ENCODE data around the gene IGHMBP2.

IGHMBP2 gene

GRCh38 chr11:68935516-68936357 is 32.0 kb downstream of the IGHMBP2 start:
- peaks cover 77% of the 10 kb centered on the region for H3K36me3 ChIP-seq (ENCODE audit: insufficient read depth, low read length)
- ATAC-seq (ENCODE audit: insufficient read depth, low read depth) = no peak

GRCh38 chr11:68936358-68936636 is 32.6 kb downstream of the IGHMBP2 start:
- Histone ChIP-seq H3K9me3 (ENCODE audit: insufficient read depth, low read length, severe bottlenecking) (no peaks in the 10 kb centered on the region), H3K27ac (ENCODE audit: low read length) (no peak overlapping the region), H4K20me1 (ENCODE audit: insufficient read depth, low read length) (peaks cover 16% of the 10 kb centered on the region; the same call in 1 of the 2 replicates), H3K4me3 (ENCODE audit: low read depth in 1 of 2, low read length in 2 of 2) (no peak overlapping the region), H2AFZ (ENCODE audit: low read depth, low read length) (no peak overlapping the region), H3K79me2 (ENCODE audit: insufficient read depth, low read length) (no peaks in the 10 kb centered on the region), H3K27me3 (ENCODE audit: insufficient read depth, low read length, poor library complexity) (no peaks in the 10 kb centered on the region), H3K9ac (ENCODE audit: low read depth, low read length) (no peak overlapping the region), H3K4me2 (ENCODE audit: insufficient read depth, low read length) (no peak overlapping the region), H3K4me1 (ENCODE audit: insufficient read depth, low read length) (no peaks in the 10 kb centered on the region), H3K36me3 (ENCODE audit: insufficient read depth, low read length) (peaks cover 72% of the 10 kb centered on the region)
- ATAC-seq (ENCODE audit: insufficient read depth, low read depth) = no peak
- no peak for DNase-seq
- no peak for TF ChIP-seq EZH2 (IDR thresholded peaks at IDR 0.05; ENCODE audit: borderline replicate concordance, low read depth, low read length, severe bottlenecking)
- TF ChIP-seq, protein P1, sequence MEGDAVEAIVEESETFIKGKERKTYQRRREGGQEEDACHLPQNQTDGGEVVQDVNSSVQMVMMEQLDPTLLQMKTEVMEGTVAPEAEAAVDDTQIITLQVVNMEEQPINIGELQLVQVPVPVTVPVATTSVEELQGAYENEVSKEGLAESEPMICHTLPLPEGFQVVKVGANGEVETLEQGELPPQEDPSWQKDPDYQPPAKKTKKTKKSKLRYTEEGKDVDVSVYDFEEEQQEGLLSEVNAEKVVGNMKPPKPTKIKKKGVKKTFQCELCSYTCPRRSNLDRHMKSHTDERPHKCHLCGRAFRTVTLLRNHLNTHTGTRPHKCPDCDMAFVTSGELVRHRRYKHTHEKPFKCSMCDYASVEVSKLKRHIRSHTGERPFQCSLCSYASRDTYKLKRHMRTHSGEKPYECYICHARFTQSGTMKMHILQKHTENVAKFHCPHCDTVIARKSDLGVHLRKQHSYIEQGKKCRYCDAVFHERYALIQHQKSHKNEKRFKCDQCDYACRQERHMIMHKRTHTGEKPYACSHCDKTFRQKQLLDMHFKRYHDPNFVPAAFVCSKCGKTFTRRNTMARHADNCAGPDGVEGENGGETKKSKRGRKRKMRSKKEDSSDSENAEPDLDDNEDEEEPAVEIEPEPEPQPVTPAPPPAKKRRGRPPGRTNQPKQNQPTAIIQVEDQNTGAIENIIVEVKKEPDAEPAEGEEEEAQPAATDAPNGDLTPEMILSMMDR (IDR thresholded peaks at IDR 0.05; ENCODE audit: borderline replicate concordance, extremely low read depth, low read length, poor library complexity, severe bottlenecking) = no peak

More at GRCh38 chr11:68935516-68936357, 32.0 kb downstream of the IGHMBP2 start:
- Histone ChIP-seq H2AFZ (ENCODE audit: low read depth, low read length) (no peak overlapping the region), H3K4me1 (ENCODE audit: insufficient read depth, low read length) (no peaks in the 10 kb centered on the region), H3K79me2 (ENCODE audit: insufficient read depth, low read length) (no peaks in the 10 kb centered on the region), H3K4me3 (ENCODE audit: low read depth in 1 of 2, low read length in 2 of 2) (no peak overlapping the region), H4K20me1 (ENCODE audit: insufficient read depth, low read length) (peaks cover 16% of the 10 kb centered on the region; the same call in 1 of the 2 replicates), H3K9ac (ENCODE audit: low read depth, low read length) (no peak overlapping the region), H3K27me3 (ENCODE audit: insufficient read depth, low read length, poor library complexity) (no peaks in the 10 kb centered on the region), H3K4me2 (ENCODE audit: insufficient read depth, low read length) (no peak overlapping the region), H3K27ac (ENCODE audit: low read length) (no peak overlapping the region), H3K9me3 (ENCODE audit: insufficient read depth, low read length, severe bottlenecking) (no peaks in the 10 kb centered on the region)
- TF ChIP-seq EZH2 (IDR thresholded peaks at IDR 0.05; ENCODE audit: borderline replicate concordance, low read depth, low read length, severe bottlenecking) = no peak
- TF ChIP-seq, protein P1 (IDR thresholded peaks at IDR 0.05; ENCODE audit: borderline replicate concordance, extremely low read depth, low read length, poor library complexity, severe bottlenecking) = no peak
- no peak for DNase-seq

DNA sequence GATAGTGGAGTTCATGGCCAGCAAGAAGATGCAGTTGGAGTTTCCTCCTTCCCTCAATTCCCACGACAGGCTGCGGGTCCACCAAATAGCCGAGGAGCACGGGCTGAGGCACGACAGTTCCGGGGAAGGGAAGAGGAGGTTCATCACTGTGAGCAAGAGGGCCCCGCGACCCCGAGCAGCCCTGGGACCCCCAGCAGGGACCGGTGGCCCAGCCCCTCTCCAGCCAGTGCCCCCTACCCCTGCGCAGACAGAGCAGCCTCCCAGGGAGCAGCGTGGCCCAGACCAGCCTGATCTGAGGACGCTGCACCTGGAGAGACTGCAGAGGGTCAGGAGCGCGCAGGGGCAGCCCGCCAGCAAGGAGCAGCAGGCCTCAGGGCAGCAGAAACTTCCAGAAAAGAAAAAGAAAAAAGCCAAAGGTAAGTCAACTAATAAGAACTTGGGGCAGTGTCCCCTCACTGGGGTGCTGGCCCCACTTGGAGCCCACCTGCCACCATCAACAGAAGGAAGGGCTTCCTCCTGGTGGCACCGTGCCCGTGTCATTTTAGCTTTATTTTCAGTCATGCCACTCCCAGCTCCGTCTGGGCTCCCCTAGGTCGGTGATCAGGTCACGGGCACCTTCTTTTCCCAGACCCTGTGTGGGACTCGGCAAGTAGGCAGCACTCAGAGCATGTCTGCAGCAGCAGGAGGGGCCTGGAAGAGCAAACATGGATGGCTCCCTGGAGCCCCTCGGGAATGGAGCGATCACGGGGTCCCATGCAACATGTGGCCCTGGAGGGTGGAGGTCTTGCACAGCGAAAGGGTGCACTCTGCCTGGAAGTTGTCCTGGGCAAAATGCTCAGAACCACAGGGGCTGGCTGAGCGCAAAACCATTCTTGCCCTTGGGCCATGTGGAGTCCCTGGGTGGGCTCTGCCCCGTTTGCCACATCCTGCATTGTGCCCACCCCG is 33.3 kb downstream of the IGHMBP2 start:
- Histone ChIP-seq H3K36me3 (ENCODE audit: insufficient read depth, low read length) (peaks cover 70% of the 10 kb centered on the region), H3K79me2 (ENCODE audit: insufficient read depth, low read length) (no peaks in the 10 kb centered on the region), H3K27ac (ENCODE audit: low read length) (no peak overlapping the region), H3K27me3 (ENCODE audit: insufficient read depth, low read length, poor library complexity) (no peaks in the 10 kb centered on the region), H3K9me3 (ENCODE audit: insufficient read depth, low read length, severe bottlenecking) (no peaks in the 10 kb centered on the region), H2AFZ (ENCODE audit: low read depth, low read length) (no peak overlapping the region), H3K4me3 (ENCODE audit: low read depth in 1 of 2, low read length in 2 of 2) (no peak overlapping the region), H4K20me1 (ENCODE audit: insufficient read depth, low read length) (peaks cover 16% of the 10 kb centered on the region; the same call in 1 of the 2 replicates), H3K4me1 (ENCODE audit: insufficient read depth, low read length) (no peaks in the 10 kb centered on the region), H3K4me2 (ENCODE audit: insufficient read depth, low read length) (no peak overlapping the region), H3K9ac (ENCODE audit: low read depth, low read length) (no peak overlapping the region)
- ATAC-seq (ENCODE audit: insufficient read depth, low read depth) (no peak), DNase-seq (no peak)
- TF ChIP-seq EZH2 (IDR thresholded peaks at IDR 0.05; ENCODE audit: borderline replicate concordance, low read depth, low read length, severe bottlenecking) = no peak
- TF ChIP-seq, protein P1 (IDR thresholded peaks at IDR 0.05; ENCODE audit: borderline replicate concordance, extremely low read depth, low read length, poor library complexity, severe bottlenecking) = no peak

Measured in DND-41 (cell line).